Prostate gland (tissue), 2 donors: ENCODE data around the gene YDJC.

Experiments used
- POLR2A ChIP-seq: fragments of 450-650 bp; IDR thresholded peaks from one replicate; pipeline ENCODE4 v1.6.1; 2016; ENCODE audit warnings: antibody characterized with exemption, mild to moderate bottlenecking
- TF ChIP-seq, protein P1 (sequence below), 4 experiments: fragments of 200-600 bp in 2 of 4; fragments of 450-650 bp in 2 of 4; sonication (generic) in 2 of 4; IDR thresholded peaks; 1 replicate in 3 of 4; 2 replicates in 1 of 4; pipeline ENCODE4 v1.5.1; 2016 to 2019; ENCODE audit warnings: antibody characterized with exemption in 4 of 4, mild to moderate bottlenecking in 2 of 4, moderate library complexity in 2 of 4

DNA sequence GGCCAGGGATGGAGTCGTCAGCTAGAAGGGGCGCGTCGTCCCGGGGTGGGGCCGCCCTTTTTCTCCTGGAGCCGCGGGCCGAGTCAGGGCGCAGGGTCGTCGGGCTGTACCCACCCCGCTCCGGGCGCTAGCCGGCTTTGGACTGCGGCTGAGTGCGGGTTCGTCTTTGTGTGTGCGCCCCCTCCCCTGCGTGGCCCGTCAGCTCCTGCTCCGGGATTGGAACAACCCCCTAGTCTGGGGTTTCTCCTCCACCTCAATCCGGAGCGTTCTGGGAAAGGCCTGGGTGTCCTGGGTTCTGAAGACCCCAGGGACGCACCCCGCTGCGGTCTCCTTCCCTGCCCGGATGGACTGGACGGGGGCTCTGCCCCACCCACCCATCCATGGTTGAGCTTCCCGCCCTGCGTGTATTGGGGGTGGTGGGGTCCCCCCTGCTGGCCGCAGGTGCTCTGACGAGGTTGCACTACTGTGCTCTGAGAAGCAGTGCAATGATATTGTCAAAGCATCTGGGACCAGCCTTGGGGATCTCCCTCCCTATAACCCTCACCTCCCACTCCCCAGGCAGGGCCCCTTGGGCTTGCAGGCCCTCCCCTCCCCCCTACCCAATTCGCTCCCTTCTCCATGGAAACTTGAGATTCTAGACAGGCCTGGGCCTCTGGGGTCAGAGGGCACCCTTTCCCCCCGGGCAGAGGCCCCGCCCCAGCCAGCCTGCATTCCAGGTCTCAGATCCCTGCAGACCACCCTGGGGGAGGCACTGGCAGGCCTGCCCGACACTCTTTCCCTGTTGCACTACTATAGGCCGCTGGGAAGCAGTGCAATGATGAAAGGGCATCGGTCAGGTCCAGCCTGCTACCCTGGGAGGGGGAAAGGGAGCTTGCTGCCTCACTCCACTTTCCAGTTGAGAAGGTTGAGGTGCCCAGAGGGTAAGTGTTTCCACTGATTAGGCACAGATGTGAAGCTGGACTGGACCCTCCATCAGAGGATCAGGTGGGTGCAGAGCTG is 23.0 kb upstream of the YDJC start:
- TF ChIP-seq, protein P1, sequence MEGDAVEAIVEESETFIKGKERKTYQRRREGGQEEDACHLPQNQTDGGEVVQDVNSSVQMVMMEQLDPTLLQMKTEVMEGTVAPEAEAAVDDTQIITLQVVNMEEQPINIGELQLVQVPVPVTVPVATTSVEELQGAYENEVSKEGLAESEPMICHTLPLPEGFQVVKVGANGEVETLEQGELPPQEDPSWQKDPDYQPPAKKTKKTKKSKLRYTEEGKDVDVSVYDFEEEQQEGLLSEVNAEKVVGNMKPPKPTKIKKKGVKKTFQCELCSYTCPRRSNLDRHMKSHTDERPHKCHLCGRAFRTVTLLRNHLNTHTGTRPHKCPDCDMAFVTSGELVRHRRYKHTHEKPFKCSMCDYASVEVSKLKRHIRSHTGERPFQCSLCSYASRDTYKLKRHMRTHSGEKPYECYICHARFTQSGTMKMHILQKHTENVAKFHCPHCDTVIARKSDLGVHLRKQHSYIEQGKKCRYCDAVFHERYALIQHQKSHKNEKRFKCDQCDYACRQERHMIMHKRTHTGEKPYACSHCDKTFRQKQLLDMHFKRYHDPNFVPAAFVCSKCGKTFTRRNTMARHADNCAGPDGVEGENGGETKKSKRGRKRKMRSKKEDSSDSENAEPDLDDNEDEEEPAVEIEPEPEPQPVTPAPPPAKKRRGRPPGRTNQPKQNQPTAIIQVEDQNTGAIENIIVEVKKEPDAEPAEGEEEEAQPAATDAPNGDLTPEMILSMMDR (IDR thresholded peaks at IDR 0.05): no peak
- no peak for TF ChIP-seq POLR2A
